Myocyte (in vitro differentiated cells): ENCODE data around the gene DDX17. TPM values are rescaled to one million over a fixed set of nuclear protein-coding genes. Genes with fewer than 3 reads are reported as not detected.

ENCODE experiments used
- DNase-seq: peaks from one replicate; pipeline ENCODE4 v3.0.0-alpha.2; 2012; ENCODE audit warnings: low read depth
- polyA plus RNA-seq: library from polyadenylated mRNA; unstranded; fragments of >200 nt; gene quantifications from one replicate; pipeline ENCODE4 v1.2.1, GENCODE V29; 2012; ENCODE audit warnings: missing spikeins
- total RNA-seq: library from RNA; depleted of rRNA; stranded (reverse); fragments of >200 nt; gene quantifications from 2 replicates; pipeline ENCODE4 v1.2.3, GENCODE V29; 2014

The DDX17 gene
- 393 and 559 TPM in 2 replicates for total RNA-seq
- polyA plus RNA-seq: 180 TPM

GRCh38 chr22:38506118-38506962, at the start of gene DDX17:
Gene DDX17, minus strand, starts transcription at chr22:38506311.
- peak; percentile 96 for DNase-seq

- no peak for DNase-seq
Measured at GRCh38 chr22:38554281-38554680, 48.2 kb upstream of the DDX17 start.

DNA sequence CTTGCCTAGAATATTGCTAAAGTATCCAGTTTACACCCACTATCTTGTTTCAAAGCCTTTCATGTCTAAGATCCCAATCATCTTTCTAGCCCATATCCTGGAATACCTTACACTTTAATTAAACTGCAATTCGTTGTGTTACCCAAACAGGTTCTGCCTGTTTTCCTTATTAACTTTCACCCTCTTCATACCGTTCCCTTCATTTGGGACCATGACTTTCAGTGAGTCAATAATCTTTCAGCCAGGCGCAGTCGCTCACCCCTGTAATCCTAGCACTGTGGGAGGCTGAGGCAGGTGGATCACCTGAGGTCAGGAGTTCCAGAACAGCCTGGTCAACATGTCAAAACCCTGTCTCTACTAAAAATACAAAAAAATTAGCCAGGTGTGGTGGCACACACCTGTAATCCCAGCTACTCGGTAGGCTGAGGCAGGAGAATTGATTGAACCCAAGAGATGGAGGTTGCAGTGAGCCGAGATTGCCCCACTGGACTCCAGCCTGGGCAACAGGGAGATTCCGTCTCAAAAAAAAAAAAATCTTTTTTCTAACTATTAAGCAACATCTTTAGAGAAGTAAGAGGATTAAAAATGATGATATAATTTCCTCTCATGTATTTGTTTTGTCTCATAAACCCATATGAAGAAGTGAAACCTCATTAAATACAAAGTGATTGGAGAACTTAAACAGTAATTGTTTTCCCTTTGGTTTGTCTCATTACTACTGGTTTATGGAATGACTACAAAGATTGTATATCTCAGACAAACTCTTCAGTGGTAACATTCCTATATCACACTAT, 43.2 kb upstream of the DDX17 start:
- no peak for DNase-seq

GRCh38 chr22:38540701-38541100, 34.6 kb upstream of the DDX17 start:
- no peak for DNase-seq

GRCh38 chr22:38531251-38531938, 25.3 kb upstream of the DDX17 start:
- no peak for DNase-seq

- DNase-seq: no peak
Measured at GRCh38 chr22:38524429-38524828, 18.3 kb upstream of the DDX17 start.

- DNase-seq: no peak
Measured at GRCh38 chr22:38523479-38523878, 17.4 kb upstream of the DDX17 start.

DNA sequence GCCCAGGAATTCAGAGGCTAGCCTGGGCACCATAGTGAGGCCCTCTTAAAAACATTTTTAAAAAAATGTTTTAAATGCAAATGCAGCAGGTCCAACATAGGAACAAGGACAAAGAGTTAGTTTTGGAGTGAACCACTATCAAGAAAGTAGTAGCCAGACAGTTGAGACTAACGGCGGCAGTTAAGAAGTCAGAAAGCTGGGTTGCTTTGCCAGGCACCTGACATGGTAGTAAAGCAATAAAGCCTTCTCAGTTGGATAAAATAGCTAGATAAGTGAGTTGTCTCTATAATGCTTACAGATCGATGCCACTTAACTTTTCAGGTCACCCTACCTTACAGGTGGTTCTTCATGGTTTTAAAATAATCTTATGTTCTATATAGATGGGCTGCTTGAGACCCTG, 16.9 kb upstream of the DDX17 start:
- DNase-seq: no peak

DNA sequence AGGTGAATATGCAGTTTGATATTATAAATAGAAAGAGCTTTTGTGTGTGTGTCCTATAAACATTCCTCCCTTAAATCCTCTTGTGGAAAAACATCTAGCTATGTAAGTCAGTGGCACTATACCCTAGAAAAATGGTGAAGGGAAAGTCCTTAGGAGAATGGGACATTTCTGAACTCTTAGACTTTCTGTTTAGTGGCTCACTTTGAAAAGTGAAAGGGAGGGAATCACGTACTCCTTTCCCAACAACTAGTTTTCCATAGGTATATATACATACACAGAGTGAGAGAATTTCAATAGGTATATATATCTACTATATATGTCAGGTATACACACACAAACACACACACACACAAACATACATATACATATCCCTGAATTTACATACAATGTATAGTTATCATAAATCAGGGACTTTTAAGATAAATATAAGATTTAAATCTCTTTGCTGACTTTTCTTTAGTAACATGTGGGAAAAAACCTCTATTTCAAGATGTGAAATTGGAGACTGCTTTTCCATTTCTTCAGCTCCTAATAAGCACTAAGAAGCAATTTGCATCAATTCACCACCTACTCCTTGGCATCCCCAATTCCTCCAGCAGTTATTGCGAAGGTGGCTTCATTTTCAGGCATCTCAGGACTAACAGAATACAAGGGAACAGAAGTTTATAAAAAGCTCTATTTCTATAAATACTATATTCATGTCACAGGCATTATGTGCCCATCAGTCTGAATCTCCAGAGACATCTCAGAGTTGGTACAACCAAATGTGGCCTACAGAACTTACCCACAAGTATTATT, 13.5 kb upstream of the DDX17 start:
- DNase-seq: no peak

GRCh38 chr22:38518620-38519019, 12.5 kb upstream of the DDX17 start:
- DNase-seq: no peak

- no peak for DNase-seq
Measured at GRCh38 chr22:38513063-38513462, 7.0 kb upstream of the DDX17 start.

- no peak for DNase-seq
Measured at GRCh38 chr22:38510416-38510970, 4.4 kb upstream of the DDX17 start.

DNA sequence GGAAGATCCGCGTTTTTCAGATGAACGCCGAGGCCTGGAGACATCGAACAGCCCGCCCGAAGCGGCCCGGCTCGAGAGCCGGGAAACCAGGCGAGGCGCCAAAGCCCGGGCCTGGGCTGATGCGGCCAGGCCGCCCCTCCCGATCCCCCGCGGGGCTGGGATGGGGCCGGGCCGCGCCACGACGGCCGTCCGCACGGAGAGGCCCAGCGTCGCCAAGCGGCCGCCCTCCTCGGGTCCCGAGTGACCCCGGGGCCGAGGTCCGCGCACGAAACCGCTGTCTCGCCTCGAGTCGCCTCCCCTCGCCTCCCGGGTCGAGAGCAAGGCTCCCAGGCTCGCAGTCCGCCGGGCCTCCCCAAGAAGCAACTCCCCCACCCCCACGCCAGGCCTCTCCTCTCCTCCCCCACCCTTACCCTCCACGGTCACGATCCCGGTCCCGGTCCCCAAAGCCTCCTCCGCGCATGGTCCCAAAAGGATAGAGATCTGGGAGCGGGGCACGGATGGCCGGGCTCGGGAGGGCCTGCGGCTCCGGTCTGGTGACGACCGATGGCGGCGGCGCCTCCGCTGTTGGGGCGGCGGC, 482 bp downstream of the DDX17 start:
- peak; percentile 77 for DNase-seq

DNA sequence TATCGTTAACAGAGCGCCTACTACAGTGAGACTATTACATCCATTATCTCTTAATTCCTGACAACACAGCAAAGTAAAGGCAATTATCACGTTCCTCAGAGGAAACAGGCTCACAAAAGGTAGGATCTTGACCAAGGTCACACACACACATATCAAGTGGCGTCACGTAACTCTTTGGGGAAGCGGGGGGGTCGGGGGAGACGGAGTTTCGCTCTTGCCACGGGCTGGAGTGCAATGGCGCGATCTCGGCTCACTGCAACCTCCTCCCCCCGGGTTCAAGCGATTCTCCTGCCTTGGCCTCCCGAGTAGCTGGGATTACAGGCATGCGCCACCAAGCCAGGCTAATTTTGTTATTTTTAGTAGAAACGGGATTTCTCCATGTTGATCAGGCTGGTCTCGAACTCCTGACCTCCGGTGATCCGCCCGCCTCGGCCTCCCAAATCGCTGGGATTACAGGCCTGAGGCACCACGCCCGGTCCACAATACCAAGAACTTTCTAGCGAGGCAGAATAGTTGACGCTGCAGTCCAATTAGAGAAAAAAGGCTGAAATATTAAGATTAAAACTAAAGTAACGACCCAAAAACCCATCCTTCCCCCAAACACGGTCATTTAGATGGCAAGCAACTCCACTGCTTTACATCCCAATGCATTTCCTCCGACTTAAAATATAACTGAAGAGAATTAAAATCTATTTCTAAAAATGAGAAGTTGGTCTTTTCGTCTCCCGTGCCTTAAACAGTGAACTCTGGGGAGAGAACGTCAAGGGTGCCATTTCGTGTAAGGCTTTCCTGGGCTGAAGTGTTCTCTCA, 1.2 kb downstream of the DDX17 start:
- peak; percentile 51 for DNase-seq

DNA sequence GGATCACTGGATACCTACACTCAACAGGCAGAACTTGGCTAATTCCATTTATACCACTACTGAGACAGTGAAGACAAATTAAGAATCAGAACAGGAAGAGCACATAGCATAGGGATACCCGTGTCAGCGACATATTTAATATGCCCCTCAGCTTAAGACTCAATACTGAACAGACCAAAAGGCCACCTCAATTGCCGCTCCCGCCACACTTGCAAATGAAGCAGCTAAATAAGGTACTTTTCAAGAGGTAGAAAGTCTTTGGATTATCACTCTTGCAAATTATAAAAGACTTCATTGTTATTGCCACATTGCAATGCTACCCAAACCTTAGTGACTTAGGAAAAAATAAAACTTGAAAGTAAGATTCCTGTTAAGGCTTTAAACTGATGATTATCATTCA, 3.1 kb downstream of the DDX17 start:
- no peak for DNase-seq

GRCh38 chr22:38501797-38502672, 4.1 kb downstream of the DDX17 start:
- no peak for DNase-seq

GRCh38 chr22:38497869-38498268, 8.2 kb downstream of the DDX17 start:
- DNase-seq: no peak

DNA sequence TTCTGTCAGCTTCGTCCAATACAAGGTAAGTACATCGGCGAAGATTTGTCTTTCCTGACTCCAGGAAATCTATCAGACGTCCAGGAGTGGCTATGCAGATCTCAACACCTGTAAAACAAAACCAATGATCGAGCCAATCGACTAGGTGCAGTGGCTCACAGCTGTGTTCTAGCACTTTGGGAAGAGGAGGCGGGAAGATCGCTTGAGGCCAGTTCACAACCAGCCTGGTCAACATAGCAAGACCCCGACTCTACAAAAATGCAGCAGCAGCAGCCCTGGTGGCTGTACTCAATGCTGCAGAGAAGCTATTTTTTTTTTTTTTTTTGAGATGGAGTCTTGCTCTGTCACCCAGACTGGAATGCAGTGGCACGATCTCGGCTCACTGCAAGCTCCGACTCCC, 11.2 kb downstream of the DDX17 start:
- no peak for DNase-seq
